CD8-positive, alpha-beta memory T cell (primary cell): ENCODE data around the gene ZNF468. TPM values are rescaled to one million over a fixed set of nuclear protein-coding genes. Genes with fewer than 3 reads are reported as not detected.
"Not testable (repeated sequence)": the region's sequence is repeated elsewhere in the genome, so short reads cannot be mapped to it uniquely, and the experiment has no call there.

Experiments used
- CTCF ChIA-PET: fragments of 350-600 bp; sonication (Branson Sonifier 250); formaldehyde crosslinking; loops from one replicate; lab custom pipeline; 2021; ENCODE audit warnings: antibody characterized with exemption; lab: Charles Lee
- POLR2A ChIA-PET: fragments of 350-600 bp; sonication (Branson Sonifier 250); formaldehyde crosslinking; loops from one replicate; lab custom pipeline; 2021; ENCODE audit warnings: antibody characterized with exemption; lab: Charles Lee
- DNase-seq, 5 donors: peaks; one replicate each; pipeline versions ENCODE4 v3.0.0 to v3.0.0-alpha.2; 2020 to 2022; ENCODE audit warnings: mixed read lengths in 1 of 5
- H3K27ac ChIP-seq: one replicate; pipeline ENCODE4 v1.7.0; 2013; ENCODE audit warnings: low read depth, mild to moderate bottlenecking, low read length, moderate library complexity
- H3K27me3 ChIP-seq: 2 replicates; pipeline ENCODE4 v1.7.0; 2013; ENCODE audit warnings: low read length, mild to moderate bottlenecking; ENCODE audit not compliant: insufficient read depth, poor library complexity, severe bottlenecking
- H3K36me3 ChIP-seq: 2 replicates; pipeline ENCODE4 v1.7.0; 2013; ENCODE audit warnings: mild to moderate bottlenecking, low read length, moderate library complexity; ENCODE audit not compliant: insufficient read depth
- H3K4me1 ChIP-seq: 2 replicates; pipeline ENCODE4 v1.7.0; 2013; ENCODE audit warnings: mild to moderate bottlenecking, low read length, moderate library complexity; ENCODE audit not compliant: insufficient read depth
- H3K4me3 ChIP-seq: 2 replicates; pipeline ENCODE4 v1.7.0; 2013; ENCODE audit warnings: mild to moderate bottlenecking, low read length
- H3K9me3 ChIP-seq: 2 replicates; pipeline ENCODE4 v1.7.0; 2013; ENCODE audit warnings: mild to moderate bottlenecking, low read length
- H3K27ac Mint-ChIP-seq, 8 donors: one replicate each; pipeline ENCODE4 v1.8.0; 2020 to 2021; ENCODE audit warnings: mixed read lengths in 8 of 8, mild to moderate bottlenecking in 6 of 8, inconsistent platforms in 3 of 8, moderate library complexity in 3 of 8
- H3K27me3 Mint-ChIP-seq, 2 donors: one replicate each; pipeline ENCODE4 v1.8.0; 2020 to 2021; ENCODE audit warnings: mixed read lengths in 2 of 2, mild to moderate bottlenecking in 1 of 2, moderate library complexity in 1 of 2
- H3K36me3 Mint-ChIP-seq, 3 donors: one replicate each; pipeline ENCODE4 v1.8.0; 2020 to 2021; ENCODE audit warnings: mixed read lengths in 3 of 3, inconsistent platforms in 1 of 3, mild to moderate bottlenecking in 1 of 3
- H3K4me1 Mint-ChIP-seq, 3 donors: one replicate each; pipeline ENCODE4 v1.8.0; 2020 to 2021; ENCODE audit warnings: mixed read lengths in 3 of 3, inconsistent platforms in 1 of 3, mild to moderate bottlenecking in 1 of 3
- H3K4me3 Mint-ChIP-seq, 7 donors: one replicate each; pipeline ENCODE4 v1.8.0; 2020 to 2021; ENCODE audit warnings: mixed read lengths in 7 of 7, mild to moderate bottlenecking in 6 of 7, moderate library complexity in 4 of 7, inconsistent platforms in 2 of 7
- H3K9me3 Mint-ChIP-seq, 5 donors: one replicate each; pipeline ENCODE4 v1.8.0; 2020 to 2022; ENCODE audit warnings: mixed read lengths in 5 of 5, mild to moderate bottlenecking in 3 of 5, moderate library complexity in 2 of 5, inconsistent platforms in 1 of 5
- polyA plus RNA-seq: library from polyadenylated mRNA; unstranded; fragments of 300-500 nt; fragmentation: Illumina TruSeq; gene quantifications from one replicate; pipeline ENCODE4 v1.2.3, GENCODE V29; 2021
- total RNA-seq, 2 experiments: library from RNA; stranded (reverse); gene quantifications; one replicate each; pipeline ENCODE4 v1.2.3, GENCODE V29; 2021

The ZNF468 gene
- total and polyA plus RNA-seq, 3 experiments from 2014 or later: 14.7 to 26.5 (median 15.8) TPM

- H3K4me1 Mint-ChIP-seq, H3K27ac Mint-ChIP-seq, CTCF ChIA-PET, H3K4me1 ChIP-seq, H3K27ac ChIP-seq, H3K27me3 Mint-ChIP-seq, H3K27me3 ChIP-seq, H3K4me3 Mint-ChIP-seq, H3K4me3 ChIP-seq, DNase-seq, POLR2A ChIA-PET: not testable (repeated sequence)
- Mint-ChIP-seq H3K9me3 (peaks cover 20 to 72% (median 52%) of the 10 kb centered on the region in 5 donors), H3K36me3 (peaks cover 69 to 94% (median 91%) of the 10 kb centered on the region in 3 donors)
- Histone ChIP-seq H3K9me3 (peaks cover 35% of the 10 kb centered on the region), H3K36me3 (peaks cover 70% of the 10 kb centered on the region)
Measured at GRCh38 chr19:52847352-52847751, 10.1 kb downstream of the ZNF468 start.

- H3K4me1 ChIP-seq, H3K27me3 ChIP-seq, CTCF ChIA-PET, H3K4me3 Mint-ChIP-seq, H3K4me3 ChIP-seq, H3K27ac Mint-ChIP-seq, DNase-seq, H3K27me3 Mint-ChIP-seq, H3K27ac ChIP-seq, POLR2A ChIA-PET, H3K4me1 Mint-ChIP-seq: not testable (repeated sequence)
- peaks cover 52 to 93% (median 86%) of the 10 kb centered on the region in 3 donors for H3K36me3 Mint-ChIP-seq
- H3K9me3 Mint-ChIP-seq: peaks cover 47 to 95% (median 94%) of the 10 kb centered on the region in 5 donors
- Histone ChIP-seq H3K36me3 (peaks cover 51% of the 10 kb centered on the region), H3K9me3 (peaks cover 73% of the 10 kb centered on the region)
Measured at GRCh38 chr19:52840825-52841465, 16.5 kb downstream of the ZNF468 start.

DNA sequence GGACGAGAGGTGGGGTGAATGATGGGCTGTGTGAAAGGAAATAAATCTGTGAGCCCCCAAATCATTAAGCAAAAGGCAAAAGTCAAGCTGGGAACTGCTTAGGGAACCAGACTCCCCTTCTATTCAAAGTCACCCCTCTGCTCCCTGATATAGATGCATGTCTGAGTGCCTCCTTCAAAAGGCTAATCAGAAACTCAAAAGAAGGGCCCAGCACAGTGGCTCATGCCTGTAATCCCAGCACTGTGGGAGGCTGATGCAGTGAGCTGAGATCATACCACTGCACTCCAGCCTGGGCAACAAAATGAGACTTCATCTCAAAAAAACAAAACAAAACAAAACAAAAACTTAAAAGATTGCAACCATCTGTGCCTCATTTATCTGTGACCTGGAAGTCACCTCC, 23.1 kb downstream of the ZNF468 start:
- H3K27me3 ChIP-seq, H3K27ac ChIP-seq, H3K27me3 Mint-ChIP-seq, H3K4me3 ChIP-seq, CTCF ChIA-PET, H3K4me3 Mint-ChIP-seq, H3K4me1 ChIP-seq, DNase-seq, H3K36me3 ChIP-seq, POLR2A ChIA-PET: not testable (repeated sequence)
- Mint-ChIP-seq H3K4me1 (peaks cover 0 to 13% (median 12%) of the 10 kb centered on the region in 3 donors), H3K36me3 (peaks cover 9 to 50% (median 22%) of the 10 kb centered on the region in 3 donors), H3K9me3 (peaks cover 29 to 65% (median 53%) of the 10 kb centered on the region in 5 donors), H3K27ac (peak overlapping the region in 2 of 8 donors; percentile 42 to 68)
- peaks cover 24% of the 10 kb centered on the region for H3K9me3 ChIP-seq

DNA sequence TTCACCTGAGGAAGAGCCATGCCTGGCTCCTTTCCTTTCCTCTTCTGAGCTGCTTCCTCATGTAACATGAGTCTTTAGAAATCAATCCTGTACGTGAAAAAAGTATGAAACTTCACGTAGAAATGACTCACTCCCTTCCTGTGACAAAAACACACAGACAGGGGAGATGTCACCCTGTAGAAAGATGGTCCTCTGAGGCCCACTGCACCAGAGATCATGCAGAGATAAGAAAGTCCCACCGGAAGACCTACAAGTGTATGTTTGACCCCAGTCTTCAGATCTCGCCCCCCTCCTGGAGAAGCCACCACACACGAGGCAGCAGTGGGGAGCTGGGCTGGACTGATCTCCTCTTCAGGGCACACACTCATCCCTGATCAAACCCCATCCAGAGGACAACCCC, 23.9 kb downstream of the ZNF468 start:
- H3K4me3 ChIP-seq, H3K27me3 ChIP-seq, H3K27ac ChIP-seq, H3K27me3 Mint-ChIP-seq, POLR2A ChIA-PET, H3K4me1 ChIP-seq, CTCF ChIA-PET, H3K36me3 ChIP-seq: not testable (repeated sequence)
- Mint-ChIP-seq H3K9me3 (peaks cover 26 to 58% (median 47%) of the 10 kb centered on the region in 5 donors), H3K27ac (peak overlapping the region in 7 of 8 donors; percentile 13 to 88 (median 59)), H3K4me1 (peaks cover 0 to 13% (median 12%) of the 10 kb centered on the region in 3 donors), H3K36me3 (peaks cover 9 to 44% (median 20%) of the 10 kb centered on the region in 3 donors), H3K4me3 (peak overlapping the region in 4 of 7 donors; percentile 13 to 74 (median 38))
- DNase-seq: peak in 1 of 5 donors; percentile 32
- H3K9me3 ChIP-seq: peaks cover 18% of the 10 kb centered on the region

GRCh38 chr19:52829866-52830265, 27.6 kb downstream of the ZNF468 start:
- peaks cover 6 to 35% (median 17%) of the 10 kb centered on the region in 5 donors for H3K9me3 Mint-ChIP-seq
- H3K27me3 ChIP-seq, CTCF ChIA-PET, H3K27ac ChIP-seq, H3K36me3 ChIP-seq, POLR2A ChIA-PET, H3K4me1 ChIP-seq, DNase-seq, H3K27me3 Mint-ChIP-seq, H3K9me3 ChIP-seq, H3K4me3 ChIP-seq, H3K4me3 Mint-ChIP-seq: not testable (repeated sequence)
- peaks cover 0 to 13% (median 10%) of the 10 kb centered on the region in 3 donors for H3K4me1 Mint-ChIP-seq
- H3K36me3 Mint-ChIP-seq: peaks cover 0 to 17% (median 0%) of the 10 kb centered on the region in 3 donors
- H3K27ac Mint-ChIP-seq: peak overlapping the region in 1 of 8 donors; percentile 54

DNA sequence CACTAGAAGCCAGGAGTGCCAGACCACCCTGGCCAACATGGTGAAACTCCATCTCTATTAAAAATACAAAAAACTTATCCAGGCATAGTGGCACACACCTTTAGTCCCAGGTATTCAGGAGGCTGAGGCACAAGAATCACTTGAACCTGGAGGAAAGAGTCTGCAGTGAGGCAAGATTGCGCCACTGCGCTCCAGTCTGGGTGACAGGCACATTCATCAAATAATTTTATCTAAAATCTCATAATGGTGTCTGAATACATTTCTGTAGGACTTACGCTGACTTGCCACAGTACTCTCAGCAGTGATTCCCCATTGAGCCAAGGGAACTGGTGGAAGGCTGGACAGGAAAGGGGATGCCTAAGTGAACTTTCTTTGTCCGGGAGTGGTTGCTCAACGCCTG, 31.7 kb downstream of the ZNF468 start:
- H3K27me3 Mint-ChIP-seq: no peaks in the 10 kb centered on the region
- CTCF ChIA-PET: no interaction called here
- no peaks in the 10 kb centered on the region for H3K9me3 ChIP-seq
- H3K27me3 ChIP-seq: no peaks in the 10 kb centered on the region
- no peak overlapping the region for H3K4me3 ChIP-seq
- H3K27ac ChIP-seq: no peak overlapping the region
- peaks cover 1 to 16% (median 3%) of the 10 kb centered on the region in 5 donors for H3K9me3 Mint-ChIP-seq
- no peak overlapping the region for H3K4me3 Mint-ChIP-seq
- H3K27ac Mint-ChIP-seq: no peak overlapping the region
- POLR2A ChIA-PET: interaction anchor here (0.6 kb wide), 1 partner anchor 290 kb away, joined by 5 read pairs; no protein-coding TSS in a partner anchor
- no peaks in the 10 kb centered on the region for H3K4me1 ChIP-seq
- DNase-seq: no peak
- peaks cover 8 to 12% (median 9%) of the 10 kb centered on the region in 3 donors for H3K4me1 Mint-ChIP-seq
- H3K36me3 Mint-ChIP-seq: peaks cover 0 to 7% (median 4%) of the 10 kb centered on the region in 3 donors
- H3K36me3 ChIP-seq: no peaks in the 10 kb centered on the region

DNA sequence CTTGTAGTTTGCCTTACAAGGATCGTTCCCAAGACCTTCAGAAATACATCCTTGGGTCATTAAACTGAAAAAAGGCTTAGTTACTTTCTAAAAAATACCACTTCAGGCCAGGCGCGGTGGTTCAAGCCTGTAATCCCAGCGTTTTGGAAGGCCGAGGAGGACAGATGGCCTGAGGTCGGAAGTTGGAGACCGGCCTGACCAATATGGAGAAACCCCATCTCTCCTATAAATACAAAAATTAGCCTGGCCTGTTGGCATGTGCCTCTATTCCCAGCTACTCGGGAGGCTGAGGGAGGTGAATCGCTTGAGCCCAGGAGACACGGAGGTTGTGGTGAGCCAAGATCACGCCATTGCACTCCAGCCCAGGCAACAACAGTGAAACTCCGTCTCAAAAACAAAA, 33.7 kb downstream of the ZNF468 start:
- POLR2A ChIA-PET: no interaction called here
- H3K27me3 ChIP-seq: no peaks in the 10 kb centered on the region

DNA sequence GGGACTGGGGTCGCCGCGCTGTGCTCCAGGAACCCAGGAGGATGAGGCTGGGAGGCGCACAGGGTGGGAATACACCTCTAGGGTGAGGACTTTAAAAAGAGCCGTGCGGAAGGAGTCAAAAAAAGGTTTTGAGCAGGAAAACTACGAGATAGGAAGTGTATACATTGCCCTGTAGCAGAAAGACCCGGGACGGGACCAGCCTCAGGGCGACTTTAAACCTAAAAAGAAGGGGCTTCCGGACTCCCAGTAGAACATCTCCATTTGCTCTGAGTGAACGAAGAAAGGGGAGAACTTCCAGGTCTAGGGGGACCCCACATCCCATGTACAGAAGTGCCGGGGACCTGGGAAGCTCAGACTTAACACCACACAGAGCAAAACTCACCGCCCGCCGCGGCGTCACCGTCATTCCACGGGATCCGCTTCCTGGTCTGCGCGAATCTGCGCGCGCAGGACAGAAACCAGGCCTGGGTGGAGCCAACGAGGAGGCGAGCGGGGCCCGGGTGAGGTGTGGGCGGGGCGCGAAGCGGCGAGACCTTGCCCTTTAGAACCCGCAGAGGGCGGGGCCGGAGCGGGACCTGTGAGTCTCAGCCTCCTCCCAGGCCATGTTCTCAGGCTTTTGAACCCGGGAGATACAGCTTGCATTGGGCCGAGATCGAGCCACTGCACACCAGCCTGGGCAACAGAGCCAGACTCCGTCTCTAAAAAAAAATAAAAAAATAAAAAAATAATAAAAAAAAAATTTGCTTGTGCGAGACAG, 36.0 kb downstream of the ZNF468 start, which contains the start of gene ZNF28:
Gene ZNF28, minus strand, starts transcription at position 430 of the 757 bp plus-strand sequence. CDS start 3,675 bp downstream, outside the sequence.
- H3K27me3 Mint-ChIP-seq, H3K9me3 Mint-ChIP-seq, H3K36me3 ChIP-seq, CTCF ChIA-PET, H3K4me1 ChIP-seq, H3K9me3 ChIP-seq, H3K27me3 ChIP-seq: not testable (repeated sequence)
- peak within 1 kb of the TSS; percentile 64 for H3K27ac ChIP-seq
- Mint-ChIP-seq H3K4me1 (peaks cover 29 to 32% (median 32%) of the 10 kb centered on the region in 3 donors), H3K36me3 (peaks cover 16 to 28% (median 19%) of the 10 kb centered on the region in 3 donors), H3K27ac (peak within 1 kb of the TSS; percentile 56 to 97 (median 90)), H3K4me3 (peak within 1 kb of the TSS; percentile 89 to 96 (median 93))
- peak within 1 kb of the TSS; percentile 63 for H3K4me3 ChIP-seq
- DNase-seq: peak; percentile 34 to 80 (median 51)
- POLR2A ChIA-PET: interaction anchor here (0.6 kb wide), 1 partner anchor 144 kb away, joined by 3 read pairs; no protein-coding TSS in a partner anchor

More for the DNA sequence above, 33.7 kb downstream of the ZNF468 start:
- no peak overlapping the region for H3K27ac ChIP-seq
- no peaks in the 10 kb centered on the region for H3K36me3 ChIP-seq
- peaks cover 19 to 25% (median 24%) of the 10 kb centered on the region in 3 donors for H3K4me1 Mint-ChIP-seq
- H3K4me1 ChIP-seq: peaks cover 3% of the 10 kb centered on the region
- CTCF ChIA-PET: no interaction called here
- no peak overlapping the region for H3K4me3 ChIP-seq
- H3K36me3 Mint-ChIP-seq: peaks cover 2 to 11% (median 4%) of the 10 kb centered on the region in 3 donors
- no peak overlapping the region for H3K4me3 Mint-ChIP-seq
- no peak for DNase-seq
- H3K9me3 Mint-ChIP-seq: peaks cover 0 to 11% (median 3%) of the 10 kb centered on the region in 5 donors
- H3K9me3 ChIP-seq: no peaks in the 10 kb centered on the region
- H3K27me3 Mint-ChIP-seq: no peaks in the 10 kb centered on the region
- no peak overlapping the region for H3K27ac Mint-ChIP-seq
